Measurements from ENCODE around the gene TGIF1. TPM values are rescaled to one million over a fixed set of nuclear protein-coding genes. Genes with fewer than 3 reads are reported as not detected.

TGIF1 gene
- total RNA-seq, 1 experiment from 2014 or later, result 242 TPM

GRCh38 chr18:3429121-3429520, 20.9 kb upstream of the TGIF1 start:
- no peaks in the 10 kb centered on the region for H3K9me2 ChIP-seq (ENCODE audit: insufficient read depth)
- H3K9me3 ChIP-seq (ENCODE audit: control insufficient read depth in 1 of 2, insufficient read depth in 1 of 2, low read depth in 1 of 2, low read length in 2 of 2), result no peaks in the 10 kb centered on the region
- no TSS peak for BruUV-seq (replicated peaks)
- H2AFZ ChIP-seq (ENCODE audit: low read depth, low read length, poor library complexity, severe bottlenecking), result no peak overlapping the region
- no peak for TF ChIP-seq SRF (IDR thresholded peaks at IDR 0.05; ENCODE audit: low read depth)
- TF ChIP-seq ZFX (IDR thresholded peaks at IDR 0.05), result no peak
- no peak for TF ChIP-seq ZBTB33 (IDR thresholded peaks at IDR 0.05; ENCODE audit: extremely low read depth, insufficient replicate concordance, low read length)
- TF ChIP-seq SP1 (IDR thresholded peaks at IDR 0.05; ENCODE audit: low read depth), result no peak
- TF ChIP-seq CTCF (IDR thresholded peaks at IDR 0.05 in 2 of 3, conservative IDR thresholded peaks at IDR 0.05 in 1 of 3; ENCODE audit: borderline replicate concordance in 1 of 3, insufficient read depth in 1 of 3, low read depth in 2 of 3, low read length in 2 of 3), result no peak
- TF ChIP-seq MAX (IDR thresholded peaks at IDR 0.05), result no peak
- no peak for TF ChIP-seq ELF1 (IDR thresholded peaks at IDR 0.05; ENCODE audit: borderline replicate concordance, low read depth)
- no peak for TF ChIP-seq CEBPB (IDR thresholded peaks at IDR 0.05; ENCODE audit: low read depth)
- TF ChIP-seq ZNF274 (IDR thresholded peaks at IDR 0.05; ENCODE audit: low read depth, low read length), result no peak
- TF ChIP-seq YY1 (IDR thresholded peaks at IDR 0.05; ENCODE audit: extremely low read depth, insufficient replicate concordance, low read depth, low read length), result no peak
- TF ChIP-seq EZH2 (IDR thresholded peaks at IDR 0.05), result no peak
- TF ChIP-seq POLR2AphosphoS5 (IDR thresholded peaks at IDR 0.05; ENCODE audit: low read depth, low read length), result no peak
- no peak for TF ChIP-seq REST (IDR thresholded peaks at IDR 0.05; ENCODE audit: low read depth)
- no peak for TF ChIP-seq RAD21 (IDR thresholded peaks at IDR 0.05; ENCODE audit: low read depth)
- no peak for TF ChIP-seq TCF7L2 (IDR thresholded peaks at IDR 0.05; ENCODE audit: borderline replicate concordance, extremely low read depth, insufficient read depth, insufficient read length)
- TF ChIP-seq FOSL1 (IDR thresholded peaks at IDR 0.05; ENCODE audit: low read depth), result no peak
- H3K4me3 ChIP-seq (replicated peaks in 1 of 2; ENCODE audit: low read depth in 1 of 2, low read length in 2 of 2), result no peak overlapping the region
- DNase-seq (ENCODE audit: low read depth, low spot score) (no peak), ATAC-seq (no peak)
- no peak overlapping the region for H3K4me2 ChIP-seq (ENCODE audit: low read length)
- H3K27ac ChIP-seq (ENCODE audit: low read depth, low read length), result no peak overlapping the region
- intact Hi-C loops (cut with micrococcal nuclease), result no loop called here
- H3K27me3 ChIP-seq (ENCODE audit: insufficient read depth, low read length), result no peaks in the 10 kb centered on the region
- H3K4me1 ChIP-seq (ENCODE audit: control insufficient read depth in 1 of 2, insufficient read depth in 2 of 2, low read length in 2 of 2), result no peaks in the 10 kb centered on the region
- no peaks in the 10 kb centered on the region for H3K79me2 ChIP-seq (ENCODE audit: insufficient read depth, low read length)
- ChIA-PET RAD21 (ENCODE audit: low non-redundant PET in 1 of 2, low total read pairs in 2 of 2, uncharacterized antibody in 2 of 2, unreplicated experiment in 2 of 2) (no interaction called here), POLR2A (interaction anchor here (1.3 kb wide), 1 partner anchor 132 kb away, joined by 3 read pairs; no protein-coding TSS in a partner anchor), CTCF (no interaction called here)
- no peaks in the 10 kb centered on the region for H3K36me3 ChIP-seq (ENCODE audit: control insufficient read depth in 1 of 2, insufficient read depth in 2 of 2, low read length in 2 of 2)
- H4K20me1 ChIP-seq (ENCODE audit: insufficient read depth), result no peaks in the 10 kb centered on the region
- no peak overlapping the region for H3K9ac ChIP-seq (ENCODE audit: low read length)

Measured in HCT116 (cell line).